GM20431 (cell line): ENCODE measurements around the gene MRPL14.
"Not testable (repeated sequence)": the region's sequence is repeated elsewhere in the genome, so short reads cannot be mapped to it uniquely, and the experiment has no call there.

ENCODE experiments used
- in situ Hi-C: fragments of 300-500 bp; cut with MseI, MboI; formaldehyde crosslinking; loops from one replicate; pipeline ENCODE4 v1.15.0; 2020; ENCODE audit warnings: low sequenced_read_pairs; ENCODE audit not compliant: unreplicated experiment

Gene MRPL14

GRCh38 chr6:44105993-44106740, 21.1 kb downstream of the MRPL14 start:
- in situ Hi-C loops, result loop anchor here (10.0 kb wide), 1 partner anchor 49 kb away; the partner anchor contains the start of gene CAPN11

GRCh38 chr6:44105146-44105545, 22.1 kb downstream of the MRPL14 start:
- in situ Hi-C loops, result loop anchor here (10.0 kb wide), 1 partner anchor 50 kb away; the partner anchor contains the start of gene CAPN11

GRCh38 chr6:44104481-44105021, 22.7 kb downstream of the MRPL14 start:
- in situ Hi-C loops, result loop anchor here (10.0 kb wide), 1 partner anchor 50 kb away; the partner anchor contains the start of gene CAPN11

- in situ Hi-C loops, result loop anchor here (10.0 kb wide), 1 partner anchor 52 kb away; the partner anchor contains the start of gene CAPN11
Observed at GRCh38 chr6:44102527-44102926, 24.7 kb downstream of the MRPL14 start.

GRCh38 chr6:44101832-44102231, 25.4 kb downstream of the MRPL14 start:
- in situ Hi-C loops, result loop anchor here (10.0 kb wide), 1 partner anchor 53 kb away; the partner anchor contains the start of gene CAPN11

- in situ Hi-C loops, result loop anchor here (10.0 kb wide), 1 partner anchor 55 kb away; the partner anchor contains the start of gene CAPN11
Observed at GRCh38 chr6:44100088-44100550, 27.1 kb downstream of the MRPL14 start.

GRCh38 chr6:44099192-44099591, 28.1 kb downstream of the MRPL14 start:
- in situ Hi-C loops, result no loop called here

GRCh38 chr6:44097782-44098317, 29.4 kb downstream of the MRPL14 start:
- in situ Hi-C loops, result no loop called here

GRCh38 chr6:44096612-44097011, 30.6 kb downstream of the MRPL14 start:
- in situ Hi-C loops, result no loop called here

GRCh38 chr6:44095243-44095623, 32.0 kb downstream of the MRPL14 start:
- in situ Hi-C loops, result not testable (repeated sequence)

- in situ Hi-C loops, result no loop called here
Observed at GRCh38 chr6:44094403-44095242, 32.6 kb downstream of the MRPL14 start.

GRCh38 chr6:44093750-44094402, 33.4 kb downstream of the MRPL14 start:
- in situ Hi-C loops, result no loop called here

GRCh38 chr6:44093066-44093465, 34.2 kb downstream of the MRPL14 start:
- in situ Hi-C loops, result no loop called here

- in situ Hi-C loops, result no loop called here
Observed at GRCh38 chr6:44091981-44092884, 35.0 kb downstream of the MRPL14 start.

GRCh38 chr6:44091356-44091755, 35.9 kb downstream of the MRPL14 start:
- in situ Hi-C loops, result not testable (repeated sequence)

GRCh38 chr6:44090465-44090864, 36.8 kb downstream of the MRPL14 start:
- in situ Hi-C loops, result no loop called here

- in situ Hi-C loops, result no loop called here
Observed at GRCh38 chr6:44088827-44089590, 38.2 kb downstream of the MRPL14 start.

GRCh38 chr6:44087623-44088022, 39.6 kb downstream of the MRPL14 start:
- in situ Hi-C loops, result no loop called here
